Motor neuron (in vitro differentiated cells): ENCODE data around the gene PCK1. TPM values are rescaled to one million over a fixed set of nuclear protein-coding genes. Genes with fewer than 3 reads are reported as not detected.
A peak's percentile ranks its signal among the peaks of the same experiment; 100 is the strongest.

Source experiments
- ATAC-seq, 8 experiments: fragments of 200-7000 bp; cut with Tn5 transposase; replicated peaks in 6 of 8; 2 replicates each; pipeline ENCODE4 v1.8.0; 2021; ENCODE audit warnings: mild to moderate bottlenecking in 8 of 8, moderate library complexity in 8 of 8
- H3K27ac ChIP-seq, 2 donors: fragments of 250-450 bp; sonication (Bioruptor Pico); 2 replicates each; pipeline ENCODE4 v1.9.0; 2021; ENCODE audit warnings: antibody characterized with exemption in 2 of 2, mild to moderate bottlenecking in 2 of 2, moderate library complexity in 1 of 2
- H3K4me1 ChIP-seq, 2 donors: fragments of 250-450 bp; sonication (Bioruptor Pico); replicated peaks in 1 of 2; 2 replicates each; pipeline ENCODE4 v1.6.1; 2021; ENCODE audit warnings: antibody characterized with exemption in 2 of 2, mild to moderate bottlenecking in 2 of 2, moderate library complexity in 1 of 2
- H3K4me3 ChIP-seq, 5 donors: fragments of 250-450 bp; sonication (Bioruptor Pico); 2 replicates each; pipeline ENCODE4 v1.9.0; 2021; ENCODE audit warnings: antibody characterized with exemption in 5 of 5, mild to moderate bottlenecking in 5 of 5, moderate library complexity in 4 of 5
- WGBS, 10 experiments: fragments of 450-650 bp; shearing (Covaris generic); methylation state at CpG; one replicate each; pipeline ENCODE4 v1.0.0; 2022; 5-methylcytosine and 5-hydroxymethylcytosine counted together
- in situ Hi-C, 9 experiments: fragments of 400-800 bp; cut with MboI; loops; one replicate each; pipeline ENCODE4 v1.15.0; 2021; ENCODE audit warnings: low sequenced_read_pairs in 9 of 9, low pct_unique_long_range_greater_than_20kb in 2 of 9; ENCODE audit not compliant: unreplicated experiment in 9 of 9
- total RNA-seq, 8 experiments: library from RNA; unstranded; fragments of 300-600 nt; gene quantifications; 2 replicates each; pipeline versions ENCODE4 v1.2.3 to v1.2.4, GENCODE V29; 2022

The PCK1 gene
- total RNA-seq, 8 experiments from 2014 or later, result 0.22 to 1.3 (median 0.39) TPM; not detected in 2

DNA sequence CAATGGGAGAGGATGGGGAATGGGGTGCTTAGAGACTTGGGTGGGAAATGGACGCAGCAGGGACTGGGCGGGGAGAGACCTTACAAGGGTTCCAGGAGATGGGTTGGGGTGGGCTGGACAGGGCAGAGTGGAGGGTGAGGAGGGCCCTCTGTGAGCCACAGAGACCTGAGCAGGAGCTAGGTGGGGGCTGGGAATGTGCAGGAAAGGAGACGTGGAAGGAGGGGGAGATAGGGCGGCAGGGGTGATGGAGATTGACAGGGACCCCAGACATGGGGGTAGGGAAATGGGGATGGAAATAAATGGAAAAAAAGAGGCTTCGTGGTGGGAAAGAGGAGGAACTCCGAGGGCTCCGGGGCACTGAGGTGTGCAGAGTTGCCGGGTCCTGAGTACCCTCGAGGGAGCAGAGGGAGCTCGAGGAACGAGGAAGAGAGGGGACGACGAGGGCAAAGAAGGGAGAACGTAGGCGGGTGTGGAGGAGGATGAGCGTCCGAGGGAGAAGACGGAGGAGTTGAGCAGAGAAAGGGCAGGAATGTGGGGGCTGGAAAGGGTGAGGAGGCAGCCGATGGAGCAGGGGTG, 33.9 kb upstream of the PCK1 start:
- no peak for ATAC-seq
- no peak overlapping the region for H3K4me3 ChIP-seq
- in situ Hi-C loops, result no loop called here
- WGBS, 10 experiments, result 22 to 100% (median 72%) methylated on average over 2 to 12 of the region's 19 CpGs; no CpG with 5 or more reads in 5 of the 10 experiments
- no peak overlapping the region for H3K27ac ChIP-seq
- H3K4me1 ChIP-seq, result peaks cover 8 to 26% of the 10 kb centered on the region in 2 donors

DNA sequence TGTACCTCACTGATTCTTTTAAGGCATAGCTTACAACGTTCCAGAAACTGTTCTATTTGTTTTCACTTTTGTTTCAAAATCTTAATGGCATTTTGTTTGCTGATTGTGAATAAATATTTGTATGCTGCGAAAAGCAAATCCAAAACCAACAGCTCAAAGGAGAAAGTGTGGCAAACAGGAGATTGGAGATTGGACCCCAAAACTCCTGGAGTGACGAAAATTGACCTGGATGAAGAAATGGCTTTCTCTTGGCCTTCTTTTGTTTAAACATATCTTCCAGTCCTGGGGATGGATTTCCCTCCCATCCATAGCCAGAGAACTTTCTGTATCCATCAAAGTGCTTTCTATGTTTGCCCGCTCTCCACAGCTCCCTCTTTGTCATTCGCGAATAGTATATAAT, 33.2 kb upstream of the PCK1 start:
- ATAC-seq, result no peak
- H3K4me1 ChIP-seq, result peaks cover 8 to 22% of the 10 kb centered on the region in 2 donors
- in situ Hi-C loops, result no loop called here
- WGBS, 10 experiments, result 67 to 96% (median 83%) methylated on average over 3 to 6 of the region's 6 CpGs; no CpG with 5 or more reads in 2 of the 10 experiments
- no peak overlapping the region for H3K27ac ChIP-seq
- H3K4me3 ChIP-seq, result no peak overlapping the region

DNA sequence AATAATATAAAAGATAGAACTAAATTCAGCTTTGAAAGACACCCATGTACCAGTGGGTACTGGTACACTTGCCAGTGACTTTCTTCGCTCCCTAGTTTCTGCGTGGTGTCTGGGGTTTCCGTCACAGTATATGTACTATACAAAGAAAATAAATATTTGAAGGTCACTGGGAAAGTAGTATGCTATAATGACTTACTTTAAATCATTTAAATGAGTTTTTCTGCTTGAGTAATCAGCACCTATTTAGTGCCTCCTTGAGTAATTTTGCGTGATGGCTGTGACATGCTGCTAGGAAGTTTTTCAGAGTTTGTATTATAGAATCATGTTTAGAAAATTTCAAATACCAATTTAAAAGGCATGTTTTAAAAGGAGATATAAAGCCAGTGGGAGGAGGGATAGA, 32.8 kb upstream of the PCK1 start:
- in situ Hi-C loops, result no loop called here
- ATAC-seq, result no peak
- peaks cover 8 to 20% of the 10 kb centered on the region in 2 donors for H3K4me1 ChIP-seq
- H3K27ac ChIP-seq, result no peak overlapping the region
- 85 to 100% (median 91%) methylated on average over 2 to 4 of the region's 4 CpGs for WGBS, 10 experiments
- no peak overlapping the region for H3K4me3 ChIP-seq

DNA sequence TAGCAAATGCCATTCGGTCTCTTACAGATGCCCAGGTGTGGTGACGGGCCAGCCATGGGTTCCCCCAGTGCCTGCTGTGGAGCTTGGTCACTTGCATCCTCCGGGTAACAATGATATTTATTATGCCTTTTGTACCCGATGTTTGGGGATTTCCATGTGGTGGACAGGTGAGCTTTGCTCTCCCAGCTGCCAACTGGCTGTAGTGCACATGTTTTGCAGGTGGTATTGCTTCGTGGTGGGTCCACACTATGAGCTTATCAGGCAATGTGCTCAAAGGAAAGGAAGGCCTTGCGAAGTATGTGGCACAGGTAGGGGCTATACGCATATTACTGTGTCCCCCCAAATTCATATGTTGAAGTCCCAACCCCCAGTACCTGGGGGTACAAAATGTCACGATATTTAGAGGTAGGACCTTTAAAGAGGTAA, 31.7 kb upstream of the PCK1 start:
- in situ Hi-C loops, result no loop called here
- 10 to 100% (median 77%) methylated on average over 1 to 8 of the region's 8 CpGs; no CpG with 5 or more reads in 2 of the 10 experiments for WGBS, 10 experiments
- no peak for ATAC-seq
- Histone ChIP-seq H3K27ac (no peak overlapping the region), H3K4me3 (no peak overlapping the region), H3K4me1 (peaks cover 0 to 11% of the 10 kb centered on the region in 2 donors)

DNA sequence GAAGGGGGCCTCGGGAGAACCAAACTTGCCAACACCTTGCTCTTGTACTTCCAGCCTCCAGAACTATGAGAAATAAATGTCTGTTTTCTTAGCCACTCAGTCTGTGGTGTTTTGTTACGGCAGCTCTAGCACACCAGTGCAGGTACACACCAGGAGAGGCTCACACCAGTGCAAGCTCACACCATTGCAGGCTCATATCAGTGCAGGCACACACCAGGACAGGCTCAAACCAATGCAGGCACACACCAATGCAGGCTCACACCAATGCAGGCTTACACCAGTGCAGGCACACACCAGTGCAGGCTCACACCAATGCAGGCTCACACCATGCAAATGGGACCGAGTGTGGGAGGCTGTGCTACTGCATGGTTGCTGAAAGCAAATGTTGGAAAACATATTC, 31.1 kb upstream of the PCK1 start:
- 40 to 100% (median 84%) methylated on average over 1 to 2 of the region's 3 CpGs; no CpG with 5 or more reads in 4 of the 10 experiments for WGBS, 10 experiments
- peaks cover 0 to 11% of the 10 kb centered on the region in 2 donors for H3K4me1 ChIP-seq
- ATAC-seq, result no peak

DNA sequence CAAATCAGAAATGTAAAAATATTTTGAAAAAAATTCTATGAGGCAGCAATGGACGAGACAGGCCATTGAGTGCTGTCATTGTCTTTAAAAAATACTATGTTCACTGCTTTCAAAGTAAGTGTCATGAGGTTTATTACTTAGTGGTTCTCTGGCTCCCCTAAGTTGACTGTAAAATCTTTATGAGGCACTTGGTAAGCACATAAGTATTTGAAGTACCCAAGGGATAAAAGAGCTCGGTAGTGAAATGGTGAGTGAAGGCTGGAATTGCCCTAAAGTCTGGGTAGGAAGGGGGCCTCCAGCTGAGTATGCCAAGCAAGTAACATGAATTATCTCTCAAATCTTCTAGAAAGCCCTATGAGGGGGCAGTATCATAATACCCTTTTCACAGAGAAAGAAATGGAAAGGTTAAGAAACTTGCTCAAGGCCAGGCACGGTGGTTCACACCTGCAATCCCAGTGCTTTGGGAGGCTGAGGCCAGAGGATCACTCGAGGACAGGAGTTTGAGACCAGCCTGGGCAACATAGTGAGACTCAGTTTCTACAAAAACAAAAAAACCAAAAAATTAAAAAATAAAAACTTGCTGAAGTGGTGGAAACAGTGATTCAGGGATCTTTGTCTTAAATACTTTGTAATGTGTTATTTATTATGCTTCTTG, 30.5 kb upstream of the PCK1 start:
- no peak for ATAC-seq

More for the DNA sequence above, 31.1 kb upstream of the PCK1 start:
- H3K4me3 ChIP-seq, result no peak overlapping the region
- no peak overlapping the region for H3K27ac ChIP-seq
- in situ Hi-C loops, result no loop called here

DNA sequence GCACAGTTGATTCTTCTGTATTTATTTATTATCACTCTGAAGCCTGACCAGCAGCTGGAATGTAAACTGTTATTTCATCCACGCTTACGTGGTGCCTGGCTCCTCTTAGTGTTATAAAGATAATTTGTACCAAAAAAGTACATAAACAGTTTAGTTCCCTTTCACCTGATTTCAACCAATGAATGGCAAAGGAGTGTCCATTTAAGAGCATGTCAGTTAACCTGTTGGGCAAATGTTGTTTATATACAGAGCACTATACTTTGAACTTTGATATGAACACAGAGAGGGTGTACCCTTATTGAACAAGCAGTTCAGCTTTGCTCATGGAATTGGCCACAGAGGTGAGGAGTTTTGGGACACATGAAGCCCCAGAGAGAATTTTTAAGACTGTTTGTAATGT, 28.8 kb upstream of the PCK1 start:
- Histone ChIP-seq H3K27ac (no peak overlapping the region), H3K4me3 (no peak overlapping the region), H3K4me1 (peaks cover 0 to 7% of the 10 kb centered on the region in 2 donors)
- no peak for ATAC-seq
- WGBS, 10 experiments, result 10 to 100% (median 100%) methylated on average over 2 of the region's 2 CpGs; no CpG with 5 or more reads in 2 of the 10 experiments
- in situ Hi-C loops, result no loop called here

More for the DNA sequence above, 30.5 kb upstream of the PCK1 start:
- Histone ChIP-seq H3K4me3 (no peak overlapping the region), H3K4me1 (peaks cover 0 to 11% of the 10 kb centered on the region in 2 donors), H3K27ac (no peak overlapping the region)
- in situ Hi-C loops, result no loop called here
- WGBS, 10 experiments, result 0 to 87% (median 60%) methylated on average over 2 to 4 of the region's 4 CpGs

DNA sequence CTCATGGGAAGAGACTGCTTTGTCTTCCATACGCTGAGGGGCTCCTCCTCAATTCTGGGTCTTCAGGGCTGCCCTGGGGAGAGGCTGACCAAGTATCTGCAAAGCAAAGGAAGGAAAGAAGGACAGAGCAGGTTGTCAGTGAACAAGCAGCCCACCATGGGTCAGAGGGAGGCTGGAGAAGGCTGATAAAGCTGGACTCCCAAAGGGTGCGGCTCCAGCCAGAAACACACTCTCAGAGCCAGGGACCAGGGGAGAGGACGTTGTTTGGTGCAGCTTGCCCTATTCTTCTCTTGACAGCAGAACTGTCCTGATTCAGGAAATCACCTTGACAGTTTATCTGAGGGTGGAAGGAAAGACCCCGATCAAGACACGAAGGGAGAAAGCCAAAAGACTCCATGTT, 25.6 kb upstream of the PCK1 start:
- in situ Hi-C loops, result no loop called here
- ATAC-seq, result no peak
- H3K4me3 ChIP-seq, result no peak overlapping the region
- no peak overlapping the region for H3K27ac ChIP-seq
- H3K4me1 ChIP-seq, result no peaks in the 10 kb centered on the region
- WGBS, 10 experiments, result 14 to 93% (median 81%) methylated on average over 1 to 5 of the region's 5 CpGs; no CpG with 5 or more reads in 2 of the 10 experiments

DNA sequence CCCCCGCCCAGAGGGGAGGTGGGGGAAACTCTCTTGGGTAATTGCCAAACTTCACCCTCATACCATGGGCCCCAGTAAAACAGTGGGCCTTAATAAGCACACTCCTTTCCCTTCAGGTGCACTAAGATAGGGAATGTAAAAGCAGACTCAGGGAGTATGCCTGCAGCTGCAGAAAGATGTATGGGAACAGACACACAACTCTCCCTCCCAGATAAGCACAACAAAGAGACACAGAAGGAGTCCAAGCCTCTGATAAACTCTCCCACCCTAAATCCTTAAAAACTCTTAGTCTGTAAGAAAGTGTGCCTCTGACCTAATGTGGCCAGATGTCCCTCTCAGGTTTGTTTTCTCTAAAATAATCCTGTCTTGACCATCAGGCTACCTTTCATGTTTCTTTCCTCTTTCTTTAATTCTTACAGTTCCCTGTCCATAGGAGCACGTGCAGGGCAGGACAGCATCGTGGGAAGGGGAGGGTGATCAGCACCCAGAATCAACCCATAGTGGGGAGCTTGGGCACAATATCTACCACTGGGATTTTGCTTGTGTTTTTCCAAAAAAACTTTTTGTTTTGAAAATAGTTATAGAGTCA, 24.7 kb upstream of the PCK1 start:
- WGBS, 10 experiments, result 0 to 82% (median 38%) methylated on average over 2 to 3 of the region's 3 CpGs; no CpG with 5 or more reads in 1 of the 10 experiments
- no peak overlapping the region for H3K27ac ChIP-seq
- H3K4me3 ChIP-seq, result no peak overlapping the region
- H3K4me1 ChIP-seq, result peaks cover 7% of the 10 kb centered on the region in 2 donors
- no peak for ATAC-seq
- in situ Hi-C loops, result no loop called here

DNA sequence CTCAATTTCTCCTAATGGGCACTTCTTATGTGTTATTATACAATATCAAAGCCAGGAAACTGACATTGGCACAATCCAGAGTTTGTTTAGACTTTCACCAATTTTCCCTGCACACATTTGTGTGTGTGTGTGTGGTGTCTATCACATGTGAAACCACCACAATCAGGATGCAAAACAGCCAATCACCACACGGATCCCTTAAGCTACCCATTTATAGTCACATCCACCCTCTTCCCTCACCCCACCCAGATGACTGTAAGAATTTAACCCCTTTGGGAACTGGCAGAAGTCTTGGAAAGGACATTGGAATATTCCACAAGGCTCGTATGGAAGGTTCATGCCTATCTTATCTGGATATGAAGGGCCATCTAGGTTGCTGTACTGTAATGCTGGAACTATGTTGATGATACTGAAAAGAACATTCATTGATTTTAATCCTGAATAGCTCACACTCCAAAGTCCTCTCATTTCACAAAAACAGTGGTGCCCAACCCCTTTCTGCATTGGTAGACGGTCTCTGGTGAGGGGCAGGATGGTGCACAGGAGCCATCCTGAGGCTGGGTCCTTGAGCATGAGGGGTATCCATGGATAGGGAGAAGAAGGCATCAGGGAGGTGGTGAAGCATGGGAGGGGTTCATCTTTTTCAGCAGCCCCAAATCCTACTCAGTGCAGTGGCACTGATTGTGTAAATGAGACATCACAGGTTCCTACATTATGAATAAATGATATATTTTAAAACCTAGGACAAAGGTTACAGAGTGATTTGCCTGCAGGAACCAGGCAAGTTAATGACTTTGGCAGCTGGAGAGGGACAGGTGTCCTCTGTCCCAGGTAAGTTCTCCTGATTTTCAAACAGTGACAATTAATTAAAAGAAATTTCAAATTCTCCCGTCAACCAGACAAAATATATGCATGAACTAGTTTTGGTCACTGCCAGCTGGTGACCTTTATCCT, 23.9 kb upstream of the PCK1 start:
- ATAC-seq, result peak in 2 of 8 experiments; percentile 77 to 82
- Histone ChIP-seq H3K4me1 (peaks cover 12 to 15% of the 10 kb centered on the region in 2 donors), H3K4me3 (no peak overlapping the region), H3K27ac (no peak overlapping the region)
- 1 to 87% (median 65%) methylated on average over 1 to 4 of the region's 4 CpGs for WGBS, 10 experiments
- in situ Hi-C loops, result no loop called here

DNA sequence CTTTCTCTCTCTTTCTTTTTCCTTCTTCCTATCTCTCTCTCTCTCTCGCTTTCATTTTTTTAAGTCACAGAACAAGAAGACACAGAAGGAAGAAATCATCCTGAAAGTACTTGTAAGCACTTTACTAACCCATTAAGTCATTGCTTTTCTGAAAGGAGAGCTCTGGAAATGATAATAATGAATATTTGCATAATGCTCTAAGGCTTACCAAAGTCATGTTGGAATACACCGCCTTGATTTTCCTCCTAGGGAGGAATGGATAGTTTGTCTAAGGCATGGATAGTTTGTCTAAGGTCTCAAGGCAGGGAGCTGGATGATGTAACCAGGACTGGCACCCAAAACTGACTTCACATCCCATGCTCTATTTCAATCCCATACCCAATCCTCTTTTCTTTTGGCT, 23.1 kb upstream of the PCK1 start:
- in situ Hi-C loops, result no loop called here
- Histone ChIP-seq H3K27ac (no peak overlapping the region), H3K4me1 (peaks cover 12 to 18% of the 10 kb centered on the region in 2 donors), H3K4me3 (no peak overlapping the region)
- WGBS, 10 experiments, result 4 to 100% (median 51%) methylated on average over 1 to 2 of the region's 2 CpGs; no CpG with 5 or more reads in 1 of the 10 experiments
- ATAC-seq, result peak in 3 of 8 experiments; percentile 78 to 84 (median 84)

DNA sequence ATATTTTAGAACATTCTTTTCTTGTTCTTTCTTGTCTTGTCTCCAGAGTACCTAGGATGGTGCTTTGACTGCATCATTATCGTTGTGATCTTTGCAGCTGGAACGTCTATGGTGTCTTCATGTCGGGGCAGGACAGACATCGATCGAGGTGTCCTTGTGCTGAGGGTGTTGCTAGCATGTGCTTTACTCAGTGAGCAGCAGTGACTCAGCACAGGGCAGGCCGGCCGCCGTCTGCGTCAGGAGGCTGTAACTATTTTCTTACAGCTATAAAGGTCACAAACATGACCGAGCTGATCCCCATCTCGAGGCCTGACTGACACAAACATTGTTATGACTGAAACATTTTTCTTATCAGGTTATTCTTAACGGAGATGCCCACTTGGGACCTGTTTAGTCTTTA, 21.0 kb upstream of the PCK1 start:
- Histone ChIP-seq H3K4me1 (peaks cover 12 to 18% of the 10 kb centered on the region in 2 donors), H3K4me3 (no peak overlapping the region), H3K27ac (no peak overlapping the region)
- WGBS, 10 experiments, result 17 to 100% (median 81%) methylated on average over 1 to 12 of the region's 12 CpGs; no CpG with 5 or more reads in 1 of the 10 experiments
- in situ Hi-C loops, result no loop called here
- ATAC-seq, result no peak
